Endodermal cell (in vitro differentiated cells): ENCODE data around the gene RASSF4. TPM values are rescaled to one million over a fixed set of nuclear protein-coding genes. Genes with fewer than 3 reads are reported as not detected.

Source experiments
- DNase-seq: peaks from one replicate; pipeline ENCODE4 v3.0.0-alpha.2; 2017
- H3K27ac ChIP-seq: 2 replicates; pipeline ENCODE4 v1.5.1; 2013; ENCODE audit warnings: mild to moderate bottlenecking, low read depth, low read length, moderate library complexity
- H3K27me3 ChIP-seq: 2 replicates; pipeline ENCODE4 v1.6.1; 2013; ENCODE audit warnings: mild to moderate bottlenecking, low read length, moderate library complexity; ENCODE audit not compliant: insufficient read depth, control insufficient read depth, poor library complexity, severe bottlenecking
- H3K36me3 ChIP-seq: 2 replicates; pipeline ENCODE4 v1.7.0; 2013; ENCODE audit warnings: mild to moderate bottlenecking, low read length, moderate library complexity; ENCODE audit not compliant: control insufficient read depth, insufficient read depth
- H3K4me1 ChIP-seq: one replicate; pipeline ENCODE4 v1.7.0; 2013; ENCODE audit warnings: low read length; ENCODE audit not compliant: control insufficient read depth, insufficient read depth
- H3K4me3 ChIP-seq: 2 replicates; pipeline ENCODE4 v1.5.1; 2013; ENCODE audit warnings: mild to moderate bottlenecking, low read length, moderate library complexity
- H3K9ac ChIP-seq: 2 replicates; pipeline ENCODE4 v1.6.1; 2013; ENCODE audit warnings: mild to moderate bottlenecking, low read length, moderate library complexity; ENCODE audit not compliant: poor library complexity, severe bottlenecking; ENCODE audit errors: extremely low read depth
- H3K9me3 ChIP-seq: 2 replicates; pipeline ENCODE4 v1.6.1; 2013; ENCODE audit warnings: mild to moderate bottlenecking, low read length, moderate library complexity; ENCODE audit not compliant: control insufficient read depth
- H3K27ac Mint-ChIP-seq: 2 replicates; pipeline ENCODE4 v1.8.0; 2020; ENCODE audit warnings: mixed read lengths
- H3K27me3 Mint-ChIP-seq: 2 replicates; pipeline ENCODE4 v1.8.0; 2021; ENCODE audit warnings: mild to moderate bottlenecking, mixed read lengths; ENCODE audit not compliant: insufficient read depth
- H3K36me3 Mint-ChIP-seq: 2 replicates; pipeline ENCODE4 v1.8.0; 2020; ENCODE audit warnings: low read depth, mixed read lengths
- H3K4me1 Mint-ChIP-seq: 2 replicates; pipeline ENCODE4 v1.8.0; 2020; ENCODE audit warnings: mixed read lengths
- H3K4me3 Mint-ChIP-seq: 2 replicates; pipeline ENCODE4 v1.8.0; 2020; ENCODE audit warnings: mild to moderate bottlenecking, moderate library complexity, mixed read lengths
- H3K9me3 Mint-ChIP-seq: 2 replicates; pipeline ENCODE4 v1.8.0; 2020; ENCODE audit warnings: mild to moderate bottlenecking, mixed read lengths
- WGBS, 2 experiments: methylation state at CpG; one replicate each; pipeline versions ENCODE4 v1.1.5 to v1.1.7; 2013; ENCODE audit warnings: missing lambda C conversion rate in 2 of 2, mixed read lengths in 1 of 2; ENCODE audit not compliant: insufficient coverage in 1 of 2, insufficient read length in 1 of 2; 5-methylcytosine and 5-hydroxymethylcytosine counted together
- total RNA-seq, 2 donors: library from RNA; stranded (reverse); fragmentation: NEBNext Ultra II Directional in 1 of 2; extraction: Animal tissue kit (Norgen Biotek cat#: 25700) in 1 of 2; gene quantifications; 2 replicates in 1 of 2; 3 replicates in 1 of 2; pipeline ENCODE4 v1.2.1, GENCODE V29; 2021
- TF ChIP-seq, protein P1 (sequence below): fragments of 200-600 bp; sonication (generic); conservative IDR thresholded peaks from 2 replicates; pipeline ENCODE4 v1.5.0; 2021; ENCODE audit warnings: antibody characterized with exemption, mild to moderate bottlenecking

Gene RASSF4
- total RNA-seq, 2 donors from 2014 or later = 5.2 to 14.1 TPM

DNA sequence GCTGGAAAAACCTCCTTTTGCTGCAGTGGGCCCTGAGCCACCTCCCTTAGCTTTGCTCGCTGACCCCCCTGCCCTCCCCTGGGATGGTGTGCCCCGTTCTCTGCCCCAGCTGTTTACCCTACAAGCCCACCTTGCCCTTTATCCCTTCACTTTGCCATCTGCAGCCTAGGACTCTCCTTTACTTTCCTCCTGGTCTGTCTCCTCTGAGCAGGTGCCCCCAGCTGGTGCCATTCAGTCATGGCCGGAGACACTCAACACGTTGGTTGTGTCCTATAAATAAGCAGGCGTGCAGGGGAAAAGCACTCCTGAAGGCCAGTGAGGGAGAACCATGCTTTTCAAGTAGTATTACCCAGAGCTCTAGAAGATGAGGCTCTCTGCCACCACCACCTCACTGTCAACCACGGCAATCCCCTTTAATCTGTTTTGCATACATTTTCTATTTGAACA lies 6.1 kb downstream of the RASSF4 start:
- no peak overlapping the region for H3K27ac ChIP-seq
- no peak overlapping the region for H3K9ac ChIP-seq
- Mint-ChIP-seq H3K36me3 (peaks cover 1% of the 10 kb centered on the region), H3K9me3 (no peaks in the 10 kb centered on the region), H3K4me3 (no peak overlapping the region), H3K27ac (no peak overlapping the region), H3K4me1 (peaks cover 30% of the 10 kb centered on the region), H3K27me3 (peaks cover 15% of the 10 kb centered on the region)
- H3K4me1 ChIP-seq = peaks cover 9% of the 10 kb centered on the region
- peak; percentile 35 for DNase-seq
- peaks cover 9% of the 10 kb centered on the region for H3K27me3 ChIP-seq
- no peaks in the 10 kb centered on the region for H3K9me3 ChIP-seq
- no peaks in the 10 kb centered on the region for H3K36me3 ChIP-seq
- H3K4me3 ChIP-seq = no peak overlapping the region
- WGBS, 2 experiments = 89 to 92% methylated on average over 5 to 6 of the region's 6 CpGs
- TF ChIP-seq, protein P1, sequence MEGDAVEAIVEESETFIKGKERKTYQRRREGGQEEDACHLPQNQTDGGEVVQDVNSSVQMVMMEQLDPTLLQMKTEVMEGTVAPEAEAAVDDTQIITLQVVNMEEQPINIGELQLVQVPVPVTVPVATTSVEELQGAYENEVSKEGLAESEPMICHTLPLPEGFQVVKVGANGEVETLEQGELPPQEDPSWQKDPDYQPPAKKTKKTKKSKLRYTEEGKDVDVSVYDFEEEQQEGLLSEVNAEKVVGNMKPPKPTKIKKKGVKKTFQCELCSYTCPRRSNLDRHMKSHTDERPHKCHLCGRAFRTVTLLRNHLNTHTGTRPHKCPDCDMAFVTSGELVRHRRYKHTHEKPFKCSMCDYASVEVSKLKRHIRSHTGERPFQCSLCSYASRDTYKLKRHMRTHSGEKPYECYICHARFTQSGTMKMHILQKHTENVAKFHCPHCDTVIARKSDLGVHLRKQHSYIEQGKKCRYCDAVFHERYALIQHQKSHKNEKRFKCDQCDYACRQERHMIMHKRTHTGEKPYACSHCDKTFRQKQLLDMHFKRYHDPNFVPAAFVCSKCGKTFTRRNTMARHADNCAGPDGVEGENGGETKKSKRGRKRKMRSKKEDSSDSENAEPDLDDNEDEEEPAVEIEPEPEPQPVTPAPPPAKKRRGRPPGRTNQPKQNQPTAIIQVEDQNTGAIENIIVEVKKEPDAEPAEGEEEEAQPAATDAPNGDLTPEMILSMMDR = no peak

- WGBS, 2 experiments = 83 to 87% methylated on average over 6 to 8 of the region's 8 CpGs
- H3K4me3 ChIP-seq = no peak overlapping the region
- H3K36me3 ChIP-seq = no peaks in the 10 kb centered on the region
- Mint-ChIP-seq H3K4me3 (no peak overlapping the region), H3K27ac (no peak overlapping the region), H3K9me3 (no peaks in the 10 kb centered on the region), H3K36me3 (peaks cover 3% of the 10 kb centered on the region), H3K4me1 (peaks cover 26% of the 10 kb centered on the region), H3K27me3 (peaks cover 9% of the 10 kb centered on the region)
- H3K27me3 ChIP-seq = peaks cover 4% of the 10 kb centered on the region
- H3K27ac ChIP-seq = no peak overlapping the region
- TF ChIP-seq, protein P1 = no peak
- peaks cover 9% of the 10 kb centered on the region for H3K4me1 ChIP-seq
- no peaks in the 10 kb centered on the region for H3K9me3 ChIP-seq
- H3K9ac ChIP-seq = no peak overlapping the region
- no peak for DNase-seq
These were observed 6.7 kb downstream of the RASSF4 start for GRCh38 chr10:44966129-44966815.

DNA sequence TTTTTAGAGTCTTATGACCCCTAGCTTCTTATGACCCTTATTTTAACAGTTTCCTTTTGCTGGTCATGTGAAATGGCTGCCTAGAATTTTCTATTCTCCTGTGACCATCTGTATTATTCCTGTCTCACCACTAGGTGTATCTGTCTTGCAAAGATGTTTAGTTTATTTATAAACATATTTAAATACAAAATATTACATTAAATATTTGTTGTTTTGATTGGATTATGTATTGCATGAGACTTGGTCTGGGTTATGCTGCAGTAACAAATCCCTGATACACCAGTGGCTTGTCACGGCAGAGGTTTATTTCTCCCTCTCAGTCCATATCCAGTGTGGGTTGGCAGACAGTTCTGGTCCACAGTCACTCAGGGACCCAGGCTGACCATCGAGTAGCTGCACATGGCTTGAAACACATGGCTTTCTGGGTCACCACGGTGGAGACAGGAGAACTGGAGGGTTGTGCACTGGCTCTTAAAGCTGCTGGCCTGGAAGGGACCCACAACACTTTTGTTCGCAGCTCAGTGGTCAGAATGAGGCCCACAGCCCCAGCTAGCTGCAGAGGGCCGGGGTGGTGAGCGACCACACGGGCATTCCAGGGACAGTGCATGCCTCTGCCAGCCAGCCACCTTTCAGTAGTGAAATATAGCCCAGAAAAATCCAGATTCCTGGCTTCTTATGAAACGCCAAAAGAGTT lies 7.4 kb downstream of the RASSF4 start:
- Histone ChIP-seq H3K9me3 (no peaks in the 10 kb centered on the region), H3K4me3 (no peak overlapping the region), H3K4me1 (peaks cover 9% of the 10 kb centered on the region), H3K27ac (no peak overlapping the region), H3K9ac (no peak overlapping the region), H3K36me3 (no peaks in the 10 kb centered on the region), H3K27me3 (no peaks in the 10 kb centered on the region)
- Mint-ChIP-seq H3K4me3 (no peak overlapping the region), H3K9me3 (no peaks in the 10 kb centered on the region), H3K27me3 (peaks cover 4% of the 10 kb centered on the region), H3K36me3 (peaks cover 3% of the 10 kb centered on the region), H3K4me1 (peaks cover 26% of the 10 kb centered on the region), H3K27ac (no peak overlapping the region)
- no peak for DNase-seq
- WGBS, 2 experiments = 86 to 95% methylated on average over 7 to 8 of the region's 8 CpGs
- TF ChIP-seq, protein P1 = peak; percentile 63
